ENCODE results near the gene CFAP46.

CFAP46 gene

GRCh38 chr10:132802694-132803320 lies 139.6 kb downstream of the CFAP46 start:
- TF ChIP-seq POLR2AphosphoS5 (IDR thresholded peaks at IDR 0.05; ENCODE audit: low read depth, low read length) (no peak), SIN3A (IDR thresholded peaks at IDR 0.05; ENCODE audit: borderline replicate concordance, insufficient read depth, low read length) (no peak), REST (IDR thresholded peaks at IDR 0.05; ENCODE audit: insufficient read depth in 1 of 2, low read depth in 2 of 2, low read length in 2 of 2) (no peak), TAF1 (IDR thresholded peaks at IDR 0.05; ENCODE audit: borderline replicate concordance, insufficient read depth, low read length) (no peak), FOXP2 (optimal IDR thresholded peaks at IDR 0.05; ENCODE audit: borderline replicate concordance, extremely low read depth, extremely low read length, insufficient read depth) (no peak)

- TF ChIP-seq POLR2AphosphoS5 (IDR thresholded peaks at IDR 0.05; ENCODE audit: low read depth, low read length) = no peak
- TF ChIP-seq FOXP2 (optimal IDR thresholded peaks at IDR 0.05; ENCODE audit: borderline replicate concordance, extremely low read depth, extremely low read length, insufficient read depth) = no peak
- no peak for TF ChIP-seq SIN3A (IDR thresholded peaks at IDR 0.05; ENCODE audit: borderline replicate concordance, insufficient read depth, low read length)
- no peak for TF ChIP-seq REST (IDR thresholded peaks at IDR 0.05; ENCODE audit: insufficient read depth in 1 of 2, low read depth in 2 of 2, low read length in 2 of 2)
- no peak for TF ChIP-seq TAF1 (IDR thresholded peaks at IDR 0.05; ENCODE audit: borderline replicate concordance, insufficient read depth, low read length)
Measured at GRCh38 chr10:132802048-132802447, 140.3 kb downstream of the CFAP46 start.

- TF ChIP-seq FOXP2 (optimal IDR thresholded peaks at IDR 0.05; ENCODE audit: borderline replicate concordance, extremely low read depth, extremely low read length, insufficient read depth) (no peak), REST (IDR thresholded peaks at IDR 0.05; ENCODE audit: insufficient read depth in 1 of 2, low read depth in 2 of 2, low read length in 2 of 2) (no peak), POLR2AphosphoS5 (IDR thresholded peaks at IDR 0.05; ENCODE audit: low read depth, low read length) (no peak), SIN3A (IDR thresholded peaks at IDR 0.05; ENCODE audit: borderline replicate concordance, insufficient read depth, low read length) (no peak), TAF1 (IDR thresholded peaks at IDR 0.05; ENCODE audit: borderline replicate concordance, insufficient read depth, low read length) (no peak)
Measured at GRCh38 chr10:132799865-132800264, 142.5 kb downstream of the CFAP46 start.

GRCh38 chr10:132798876-132799275 lies 143.5 kb downstream of the CFAP46 start:
- no peak for TF ChIP-seq TAF1 (IDR thresholded peaks at IDR 0.05; ENCODE audit: borderline replicate concordance, insufficient read depth, low read length)
- no peak for TF ChIP-seq POLR2AphosphoS5 (IDR thresholded peaks at IDR 0.05; ENCODE audit: low read depth, low read length)
- no peak for TF ChIP-seq FOXP2 (optimal IDR thresholded peaks at IDR 0.05; ENCODE audit: borderline replicate concordance, extremely low read depth, extremely low read length, insufficient read depth)
- TF ChIP-seq SIN3A (IDR thresholded peaks at IDR 0.05; ENCODE audit: borderline replicate concordance, insufficient read depth, low read length) = no peak
- TF ChIP-seq REST (IDR thresholded peaks at IDR 0.05; ENCODE audit: insufficient read depth in 1 of 2, low read depth in 2 of 2, low read length in 2 of 2) = no peak
